Measurements from ENCODE around the gene SEMA6B.

DNA sequence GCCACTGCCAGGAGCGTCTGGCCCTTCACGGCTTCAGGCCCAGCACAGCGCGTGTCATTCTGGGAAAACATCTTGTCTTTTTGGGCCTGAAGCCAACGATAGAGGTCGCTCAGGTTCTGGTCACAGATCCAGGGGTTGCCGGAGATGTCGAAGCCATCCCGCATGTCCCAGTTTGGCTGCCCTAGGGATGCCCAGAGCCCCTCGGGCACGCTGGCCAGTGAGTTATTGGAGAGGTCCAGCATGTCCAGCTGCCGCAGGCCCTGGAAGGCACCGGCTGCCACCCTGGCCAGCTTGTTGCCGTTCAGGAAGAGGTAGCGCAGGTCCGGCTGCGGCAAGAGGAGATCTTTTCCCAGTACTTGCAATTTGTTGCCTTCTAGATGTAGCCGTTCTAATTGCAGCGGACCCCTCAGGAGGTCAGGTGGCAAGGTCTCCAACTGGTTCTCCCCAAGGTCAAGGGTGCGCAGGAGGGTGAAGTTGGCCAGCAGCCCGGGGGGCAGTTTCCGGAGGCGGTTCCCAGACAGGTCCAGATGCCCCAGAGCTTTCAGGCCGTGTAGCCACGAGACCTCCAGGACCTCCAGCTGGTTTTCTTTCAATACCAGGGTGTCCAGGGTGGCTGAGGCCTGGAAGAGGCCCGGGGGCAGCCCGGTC lies 21.4 kb downstream of the SEMA6B start:
- TF ChIP-seq, protein P1, sequence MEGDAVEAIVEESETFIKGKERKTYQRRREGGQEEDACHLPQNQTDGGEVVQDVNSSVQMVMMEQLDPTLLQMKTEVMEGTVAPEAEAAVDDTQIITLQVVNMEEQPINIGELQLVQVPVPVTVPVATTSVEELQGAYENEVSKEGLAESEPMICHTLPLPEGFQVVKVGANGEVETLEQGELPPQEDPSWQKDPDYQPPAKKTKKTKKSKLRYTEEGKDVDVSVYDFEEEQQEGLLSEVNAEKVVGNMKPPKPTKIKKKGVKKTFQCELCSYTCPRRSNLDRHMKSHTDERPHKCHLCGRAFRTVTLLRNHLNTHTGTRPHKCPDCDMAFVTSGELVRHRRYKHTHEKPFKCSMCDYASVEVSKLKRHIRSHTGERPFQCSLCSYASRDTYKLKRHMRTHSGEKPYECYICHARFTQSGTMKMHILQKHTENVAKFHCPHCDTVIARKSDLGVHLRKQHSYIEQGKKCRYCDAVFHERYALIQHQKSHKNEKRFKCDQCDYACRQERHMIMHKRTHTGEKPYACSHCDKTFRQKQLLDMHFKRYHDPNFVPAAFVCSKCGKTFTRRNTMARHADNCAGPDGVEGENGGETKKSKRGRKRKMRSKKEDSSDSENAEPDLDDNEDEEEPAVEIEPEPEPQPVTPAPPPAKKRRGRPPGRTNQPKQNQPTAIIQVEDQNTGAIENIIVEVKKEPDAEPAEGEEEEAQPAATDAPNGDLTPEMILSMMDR (IDR thresholded peaks at IDR 0.05): no peak
- no peak for TF ChIP-seq POLR2A (IDR thresholded peaks at IDR 0.05)

All from heart left ventricle (tissue), 13 donors.